Measurements from ENCODE around the gene PNMT. TPM values are rescaled to one million over a fixed set of nuclear protein-coding genes. Genes with fewer than 3 reads are reported as not detected.

Gene PNMT
- total and polyA plus RNA-seq, 2 of the 13 experiments (the other 11 are each of a cell fraction or from before 2014, with no cell fraction given): 0.25 TPM; not detected in 1

DNA sequence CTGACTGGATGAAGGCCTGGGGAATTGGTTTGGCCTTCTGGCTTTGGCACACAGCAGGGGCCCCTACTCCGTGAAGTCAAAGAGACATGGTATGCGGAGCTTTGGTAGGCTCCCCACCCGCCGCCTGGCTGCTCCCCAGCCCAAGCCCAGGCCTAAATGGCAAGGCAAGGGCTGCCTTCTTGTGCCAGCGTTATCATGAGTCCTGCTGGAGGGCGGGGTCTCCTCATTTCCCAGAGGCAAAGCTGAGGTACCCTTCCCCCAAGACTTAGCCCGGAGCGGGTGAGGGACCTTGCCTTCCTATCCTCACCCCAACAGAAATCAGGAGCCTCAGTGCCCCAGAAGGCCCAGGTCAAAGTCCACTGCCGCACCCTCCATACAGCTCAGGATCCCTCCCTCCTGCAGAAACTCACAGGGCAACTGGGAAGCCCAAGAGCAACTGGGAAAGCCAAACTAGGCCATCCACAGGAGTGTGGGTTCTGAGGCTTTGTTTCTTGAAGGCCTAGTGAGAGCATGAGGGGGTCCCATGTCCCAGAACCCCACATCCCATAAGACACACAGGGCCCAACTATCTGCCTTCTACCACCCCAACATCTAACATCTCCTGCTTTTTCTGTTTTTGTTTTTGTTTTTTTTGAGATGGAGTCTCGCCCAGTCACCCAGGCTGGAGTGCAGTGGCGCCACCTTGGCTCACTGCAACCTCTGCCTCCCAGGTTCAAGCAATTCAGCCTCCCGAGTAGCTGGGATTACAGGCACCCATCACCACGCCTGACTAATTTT is 10.3 kb downstream of the PNMT start (continued):
- TF ChIP-seq PITX1 (CRISPR knock-in tag; IDR thresholded peaks at IDR 0.05): no peak
- TF ChIP-seq, protein P1, sequence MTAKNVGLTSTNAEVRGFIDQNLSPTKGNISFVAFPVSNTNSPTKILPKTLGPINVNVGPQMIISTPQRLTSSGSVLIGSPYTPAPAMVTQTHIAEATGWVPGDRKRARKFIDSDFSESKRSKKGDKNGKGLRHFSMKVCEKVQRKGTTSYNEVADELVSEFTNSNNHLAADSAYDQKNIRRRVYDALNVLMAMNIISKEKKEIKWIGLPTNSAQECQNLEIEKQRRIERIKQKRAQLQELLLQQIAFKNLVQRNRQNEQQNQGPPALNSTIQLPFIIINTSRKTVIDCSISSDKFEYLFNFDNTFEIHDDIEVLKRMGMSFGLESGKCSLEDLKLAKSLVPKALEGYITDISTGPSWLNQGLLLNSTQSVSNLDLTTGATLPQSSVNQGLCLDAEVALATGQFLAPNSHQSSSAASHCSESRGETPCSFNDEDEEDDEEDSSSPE (CRISPR knock-in tag; IDR thresholded peaks at IDR 0.05): no peak
- no peak for TF ChIP-seq HMG20B (CRISPR knock-in tag; conservative IDR thresholded peaks at IDR 0.05)
- TF ChIP-seq FOXM1 (CRISPR knock-in tag; IDR thresholded peaks at IDR 0.05): no peak
- TF ChIP-seq, protein P2, sequence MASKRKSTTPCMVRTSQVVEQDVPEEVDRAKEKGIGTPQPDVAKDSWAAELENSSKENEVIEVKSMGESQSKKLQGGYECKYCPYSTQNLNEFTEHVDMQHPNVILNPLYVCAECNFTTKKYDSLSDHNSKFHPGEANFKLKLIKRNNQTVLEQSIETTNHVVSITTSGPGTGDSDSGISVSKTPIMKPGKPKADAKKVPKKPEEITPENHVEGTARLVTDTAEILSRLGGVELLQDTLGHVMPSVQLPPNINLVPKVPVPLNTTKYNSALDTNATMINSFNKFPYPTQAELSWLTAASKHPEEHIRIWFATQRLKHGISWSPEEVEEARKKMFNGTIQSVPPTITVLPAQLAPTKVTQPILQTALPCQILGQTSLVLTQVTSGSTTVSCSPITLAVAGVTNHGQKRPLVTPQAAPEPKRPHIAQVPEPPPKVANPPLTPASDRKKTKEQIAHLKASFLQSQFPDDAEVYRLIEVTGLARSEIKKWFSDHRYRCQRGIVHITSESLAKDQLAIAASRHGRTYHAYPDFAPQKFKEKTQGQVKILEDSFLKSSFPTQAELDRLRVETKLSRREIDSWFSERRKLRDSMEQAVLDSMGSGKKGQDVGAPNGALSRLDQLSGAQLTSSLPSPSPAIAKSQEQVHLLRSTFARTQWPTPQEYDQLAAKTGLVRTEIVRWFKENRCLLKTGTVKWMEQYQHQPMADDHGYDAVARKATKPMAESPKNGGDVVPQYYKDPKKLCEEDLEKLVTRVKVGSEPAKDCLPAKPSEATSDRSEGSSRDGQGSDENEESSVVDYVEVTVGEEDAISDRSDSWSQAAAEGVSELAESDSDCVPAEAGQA (IDR thresholded peaks at IDR 0.05; ENCODE audit: low read depth): no peak
- TF ChIP-seq, protein P2 (CRISPR knock-in tag; IDR thresholded peaks at IDR 0.05; ENCODE audit: borderline replicate concordance): no peak
- no peak for TF ChIP-seq KAT2B (IDR thresholded peaks at IDR 0.05; ENCODE audit: borderline replicate concordance, low read depth, low read length)
- TF ChIP-seq, protein P3, sequence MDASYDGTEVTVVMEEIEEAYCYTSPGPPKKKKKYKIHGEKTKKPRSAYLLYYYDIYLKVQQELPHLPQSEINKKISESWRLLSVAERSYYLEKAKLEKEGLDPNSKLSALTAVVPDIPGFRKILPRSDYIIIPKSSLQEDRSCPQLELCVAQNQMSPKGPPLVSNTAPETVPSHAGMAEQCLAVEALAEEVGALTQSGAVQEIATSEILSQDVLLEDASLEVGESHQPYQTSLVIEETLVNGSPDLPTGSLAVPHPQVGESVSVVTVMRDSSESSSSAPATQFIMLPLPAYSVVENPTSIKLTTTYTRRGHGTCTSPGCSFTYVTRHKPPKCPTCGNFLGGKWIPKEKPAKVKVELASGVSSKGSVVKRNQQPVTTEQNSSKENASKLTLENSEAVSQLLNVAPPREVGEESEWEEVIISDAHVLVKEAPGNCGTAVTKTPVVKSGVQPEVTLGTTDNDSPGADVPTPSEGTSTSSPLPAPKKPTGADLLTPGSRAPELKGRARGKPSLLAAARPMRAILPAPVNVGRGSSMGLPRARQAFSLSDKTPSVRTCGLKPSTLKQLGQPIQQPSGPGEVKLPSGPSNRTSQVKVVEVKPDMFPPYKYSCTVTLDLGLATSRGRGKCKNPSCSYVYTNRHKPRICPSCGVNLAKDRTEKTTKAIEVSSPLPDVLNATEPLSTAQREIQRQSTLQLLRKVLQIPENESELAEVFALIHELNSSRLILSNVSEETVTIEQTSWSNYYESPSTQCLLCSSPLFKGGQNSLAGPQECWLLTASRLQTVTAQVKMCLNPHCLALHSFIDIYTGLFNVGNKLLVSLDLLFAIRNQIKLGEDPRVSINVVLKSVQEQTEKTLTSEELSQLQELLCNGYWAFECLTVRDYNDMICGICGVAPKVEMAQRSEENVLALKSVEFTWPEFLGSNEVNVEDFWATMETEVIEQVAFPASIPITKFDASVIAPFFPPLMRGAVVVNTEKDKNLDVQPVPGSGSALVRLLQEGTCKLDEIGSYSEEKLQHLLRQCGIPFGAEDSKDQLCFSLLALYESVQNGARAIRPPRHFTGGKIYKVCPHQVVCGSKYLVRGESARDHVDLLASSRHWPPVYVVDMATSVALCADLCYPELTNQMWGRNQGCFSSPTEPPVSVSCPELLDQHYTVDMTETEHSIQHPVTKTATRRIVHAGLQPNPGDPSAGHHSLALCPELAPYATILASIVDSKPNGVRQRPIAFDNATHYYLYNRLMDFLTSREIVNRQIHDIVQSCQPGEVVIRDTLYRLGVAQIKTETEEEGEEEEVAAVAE (CRISPR knock-in tag; IDR thresholded peaks at IDR 0.05; ENCODE audit: borderline replicate concordance): no peak
- TF ChIP-seq, protein P4, sequence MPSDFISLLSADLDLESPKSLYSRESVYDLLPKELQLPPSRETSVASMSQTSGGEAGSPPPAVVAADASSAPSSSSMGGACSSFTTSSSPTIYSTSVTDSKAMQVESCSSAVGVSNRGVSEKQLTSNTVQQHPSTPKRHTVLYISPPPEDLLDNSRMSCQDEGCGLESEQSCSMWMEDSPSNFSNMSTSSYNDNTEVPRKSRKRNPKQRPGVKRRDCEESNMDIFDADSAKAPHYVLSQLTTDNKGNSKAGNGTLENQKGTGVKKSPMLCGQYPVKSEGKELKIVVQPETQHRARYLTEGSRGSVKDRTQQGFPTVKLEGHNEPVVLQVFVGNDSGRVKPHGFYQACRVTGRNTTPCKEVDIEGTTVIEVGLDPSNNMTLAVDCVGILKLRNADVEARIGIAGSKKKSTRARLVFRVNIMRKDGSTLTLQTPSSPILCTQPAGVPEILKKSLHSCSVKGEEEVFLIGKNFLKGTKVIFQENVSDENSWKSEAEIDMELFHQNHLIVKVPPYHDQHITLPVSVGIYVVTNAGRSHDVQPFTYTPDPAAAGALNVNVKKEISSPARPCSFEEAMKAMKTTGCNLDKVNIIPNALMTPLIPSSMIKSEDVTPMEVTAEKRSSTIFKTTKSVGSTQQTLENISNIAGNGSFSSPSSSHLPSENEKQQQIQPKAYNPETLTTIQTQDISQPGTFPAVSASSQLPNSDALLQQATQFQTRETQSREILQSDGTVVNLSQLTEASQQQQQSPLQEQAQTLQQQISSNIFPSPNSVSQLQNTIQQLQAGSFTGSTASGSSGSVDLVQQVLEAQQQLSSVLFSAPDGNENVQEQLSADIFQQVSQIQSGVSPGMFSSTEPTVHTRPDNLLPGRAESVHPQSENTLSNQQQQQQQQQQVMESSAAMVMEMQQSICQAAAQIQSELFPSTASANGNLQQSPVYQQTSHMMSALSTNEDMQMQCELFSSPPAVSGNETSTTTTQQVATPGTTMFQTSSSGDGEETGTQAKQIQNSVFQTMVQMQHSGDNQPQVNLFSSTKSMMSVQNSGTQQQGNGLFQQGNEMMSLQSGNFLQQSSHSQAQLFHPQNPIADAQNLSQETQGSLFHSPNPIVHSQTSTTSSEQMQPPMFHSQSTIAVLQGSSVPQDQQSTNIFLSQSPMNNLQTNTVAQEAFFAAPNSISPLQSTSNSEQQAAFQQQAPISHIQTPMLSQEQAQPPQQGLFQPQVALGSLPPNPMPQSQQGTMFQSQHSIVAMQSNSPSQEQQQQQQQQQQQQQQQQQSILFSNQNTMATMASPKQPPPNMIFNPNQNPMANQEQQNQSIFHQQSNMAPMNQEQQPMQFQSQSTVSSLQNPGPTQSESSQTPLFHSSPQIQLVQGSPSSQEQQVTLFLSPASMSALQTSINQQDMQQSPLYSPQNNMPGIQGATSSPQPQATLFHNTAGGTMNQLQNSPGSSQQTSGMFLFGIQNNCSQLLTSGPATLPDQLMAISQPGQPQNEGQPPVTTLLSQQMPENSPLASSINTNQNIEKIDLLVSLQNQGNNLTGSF (CRISPR knock-in tag; IDR thresholded peaks at IDR 0.05): no peak
